Trophoblast cell (in vitro differentiated cells and primary cell): ENCODE results near the gene EEFSEC.
A peak's percentile ranks its signal among the peaks of the same experiment; 100 is the strongest.

ENCODE experiments used
- DNase-seq, 2 donors: peaks; one replicate each; pipeline ENCODE4 v3.0.0-alpha.2; 2016
- H2AFZ ChIP-seq: 2 replicates; pipeline ENCODE4 v1.6.1; 2013; ENCODE audit warnings: low read length, moderate library complexity, mild to moderate bottlenecking; ENCODE audit not compliant: insufficient read depth, poor library complexity
- H2AK5ac ChIP-seq: 2 replicates; pipeline ENCODE4 v1.6.1; 2013; ENCODE audit warnings: mild to moderate bottlenecking, low read length
- H2BK120ac ChIP-seq: 2 replicates; pipeline ENCODE4 v1.6.1; 2013; ENCODE audit warnings: low read length, mild to moderate bottlenecking, moderate library complexity; ENCODE audit not compliant: insufficient read depth, poor library complexity
- H2BK12ac ChIP-seq: 2 replicates; pipeline ENCODE4 v1.6.1; 2013; ENCODE audit warnings: mild to moderate bottlenecking, low read length, moderate library complexity
- H2BK5ac ChIP-seq: 2 replicates; pipeline ENCODE4 v1.6.1; 2013; ENCODE audit warnings: low read length, low read depth, moderate library complexity, mild to moderate bottlenecking; ENCODE audit not compliant: poor library complexity
- H3K14ac ChIP-seq: 2 replicates; pipeline ENCODE4 v1.6.1; 2013; ENCODE audit warnings: mild to moderate bottlenecking, low read length
- H3K18ac ChIP-seq: 2 replicates; pipeline ENCODE4 v1.6.1; 2013; ENCODE audit warnings: mild to moderate bottlenecking, low read length
- H3K23ac ChIP-seq: 2 replicates; pipeline ENCODE4 v1.6.1; 2013; ENCODE audit warnings: low read length
- H3K27ac ChIP-seq: 2 replicates; pipeline ENCODE4 v1.5.1; 2013; ENCODE audit warnings: low read depth, mild to moderate bottlenecking, inconsistent platforms, low read length, moderate library complexity
- H3K27me3 ChIP-seq: 2 replicates; pipeline ENCODE4 v1.6.1; 2013; ENCODE audit warnings: inconsistent platforms, mild to moderate bottlenecking, low read length, moderate library complexity; ENCODE audit not compliant: insufficient read depth
- H3K36me3 ChIP-seq, 2 experiments: 1 replicate in 1 of 2; 2 replicates in 1 of 2; pipeline ENCODE4 v1.6.1; 2013; ENCODE audit warnings: low read length in 2 of 2, mild to moderate bottlenecking in 2 of 2, moderate library complexity in 1 of 2; ENCODE audit not compliant: insufficient read depth in 2 of 2, control insufficient read depth in 1 of 2
- H3K4ac ChIP-seq: 2 replicates; pipeline ENCODE4 v1.6.1; 2013; ENCODE audit warnings: low read depth, mild to moderate bottlenecking, low read length, moderate library complexity
- H3K4me1 ChIP-seq, 2 experiments: 1 replicate in 1 of 2; 2 replicates in 1 of 2; pipeline ENCODE4 v1.6.1; 2013; ENCODE audit warnings: low read length in 2 of 2, mild to moderate bottlenecking in 2 of 2, moderate library complexity in 1 of 2; ENCODE audit not compliant: insufficient read depth in 2 of 2, control insufficient read depth in 1 of 2
- H3K4me2 ChIP-seq: 2 replicates; pipeline ENCODE4 v1.6.1; 2013; ENCODE audit warnings: inconsistent platforms, mild to moderate bottlenecking, low read length, moderate library complexity
- H3K4me3 ChIP-seq: 2 replicates; pipeline ENCODE4 v1.5.1; 2013; ENCODE audit warnings: mild to moderate bottlenecking, low read depth, low read length, inconsistent platforms
- H3K79me1 ChIP-seq: one replicate; pipeline ENCODE4 v1.6.1; 2013; ENCODE audit warnings: low read length
- H3K79me2 ChIP-seq: 2 replicates; pipeline ENCODE4 v1.6.1; 2013; ENCODE audit warnings: low read length, mild to moderate bottlenecking; ENCODE audit not compliant: control insufficient read depth, insufficient read depth, poor library complexity
- H3K9ac ChIP-seq: 2 replicates; pipeline ENCODE4 v1.6.1; 2013; ENCODE audit warnings: mild to moderate bottlenecking, low read length
- H3K9me3 ChIP-seq: 2 replicates; pipeline ENCODE4 v1.6.1; 2013; ENCODE audit warnings: low read depth, mild to moderate bottlenecking, control low read depth, inconsistent platforms, low read length; ENCODE audit not compliant: insufficient read depth
- H4K12ac ChIP-seq: 2 replicates; pipeline ENCODE4 v1.6.1; 2013; ENCODE audit warnings: low read depth, mild to moderate bottlenecking, low read length, moderate library complexity
- H4K8ac ChIP-seq: 2 replicates; pipeline ENCODE4 v1.6.1; 2013; ENCODE audit warnings: low read depth, mild to moderate bottlenecking, low read length, moderate library complexity
- H4K91ac ChIP-seq: one replicate; pipeline ENCODE4 v1.6.1; 2013; ENCODE audit warnings: low read depth, mild to moderate bottlenecking, low read length, moderate library complexity
- WGBS: extraction: QIAGEN DNeasy Blood & Tissue Kit; methylation state at CpG from one replicate; pipeline ENCODE4 v1.1.7; 2013; ENCODE audit warnings: missing lambda C conversion rate; ENCODE audit not compliant: insufficient read length, insufficient coverage; ENCODE audit errors: extremely low coverage; 5-methylcytosine and 5-hydroxymethylcytosine counted together

EEFSEC gene

DNA sequence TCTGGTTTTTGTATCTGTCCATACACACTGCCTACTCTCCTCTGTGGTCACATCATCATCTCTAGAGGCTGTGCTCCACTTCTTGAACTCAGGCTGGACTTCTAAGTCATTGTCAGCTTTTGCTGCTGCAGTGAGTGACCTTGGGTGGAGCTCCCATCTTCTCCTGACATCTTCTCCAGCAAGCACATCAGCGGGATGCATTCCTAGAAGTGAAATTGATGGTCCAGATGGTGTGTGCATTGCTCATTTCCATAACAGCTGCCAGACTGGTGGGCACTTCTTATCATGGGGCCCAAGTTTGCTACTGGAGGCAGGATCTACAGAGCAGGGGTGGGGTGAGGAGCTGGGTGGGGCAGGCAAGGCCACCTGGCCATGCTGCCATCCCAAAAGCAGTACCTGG, 203.5 kb downstream of the EEFSEC start:
- no peak overlapping the region for H2BK120ac ChIP-seq
- H3K36me3 ChIP-seq, result peaks cover 0 to 2% of the 10 kb centered on the region in 2 experiments
- H3K4ac ChIP-seq, result no peak overlapping the region
- no peak overlapping the region for H2BK5ac ChIP-seq
- H3K79me1 ChIP-seq, result peaks cover 4% of the 10 kb centered on the region
- H4K8ac ChIP-seq, result no peak overlapping the region
- no peak overlapping the region for H3K9ac ChIP-seq
- no peaks in the 10 kb centered on the region for H3K27me3 ChIP-seq
- no peaks in the 10 kb centered on the region for H3K9me3 ChIP-seq
- no peak overlapping the region for H3K27ac ChIP-seq
- no peak overlapping the region for H2AK5ac ChIP-seq
- no peaks in the 10 kb centered on the region for H3K79me2 ChIP-seq
- H3K4me2 ChIP-seq, result no peak overlapping the region
- WGBS, result no CpG with 5 or more reads among the region's 1 CpG
- no peak for DNase-seq
- H2AFZ ChIP-seq, result no peak overlapping the region
- H3K23ac ChIP-seq, result no peak overlapping the region
- peaks cover 4 to 13% of the 10 kb centered on the region in 2 experiments for H3K4me1 ChIP-seq
- no peak overlapping the region for H2BK12ac ChIP-seq
- no peak overlapping the region for H3K14ac ChIP-seq
- no peak overlapping the region for H3K18ac ChIP-seq
- no peak overlapping the region for H3K4me3 ChIP-seq
- H4K91ac ChIP-seq, result no peak overlapping the region
- no peak overlapping the region for H4K12ac ChIP-seq

DNA sequence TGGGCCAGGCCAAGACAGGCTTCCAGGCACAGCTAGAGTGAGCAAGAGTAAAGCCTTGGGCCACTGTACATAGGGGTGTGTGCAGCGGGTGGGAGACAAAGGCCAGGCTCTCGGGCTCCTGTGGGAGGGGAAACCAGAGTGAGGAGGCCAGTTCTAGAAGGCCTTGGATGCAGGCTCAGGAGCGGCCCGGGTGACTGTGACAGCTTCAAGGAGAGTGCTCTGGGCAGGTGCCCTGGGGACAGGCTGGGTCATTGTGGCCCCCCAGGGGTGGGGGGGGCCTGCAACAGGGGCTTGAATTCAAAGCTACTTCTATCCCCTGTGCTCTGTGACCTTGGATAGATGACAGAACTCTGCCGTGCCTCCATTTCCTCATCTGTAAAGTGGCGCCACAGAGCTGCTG, 204.3 kb downstream of the EEFSEC start:
- no peak overlapping the region for H2AK5ac ChIP-seq
- H3K9me3 ChIP-seq, result no peaks in the 10 kb centered on the region
- no peak overlapping the region for H3K23ac ChIP-seq
- no peak overlapping the region for H2BK120ac ChIP-seq
- no peak overlapping the region for H2AFZ ChIP-seq
- DNase-seq, result no peak
- no peak overlapping the region for H3K9ac ChIP-seq
- no CpG with 5 or more reads among the region's 6 CpGs for WGBS
- no peak overlapping the region for H3K18ac ChIP-seq
- H3K36me3 ChIP-seq, result peaks cover 0 to 2% of the 10 kb centered on the region in 2 experiments
- H3K79me2 ChIP-seq, result no peaks in the 10 kb centered on the region
- no peak overlapping the region for H4K8ac ChIP-seq
- H3K4me3 ChIP-seq, result no peak overlapping the region
- H4K91ac ChIP-seq, result peak overlapping the region; percentile 13
- H4K12ac ChIP-seq, result no peak overlapping the region
- no peak overlapping the region for H3K27ac ChIP-seq
- peaks cover 4% of the 10 kb centered on the region for H3K79me1 ChIP-seq
- H3K14ac ChIP-seq, result no peak overlapping the region
- H3K4me1 ChIP-seq, result peaks cover 4 to 15% of the 10 kb centered on the region in 2 experiments
- H3K4ac ChIP-seq, result no peak overlapping the region
- no peak overlapping the region for H3K4me2 ChIP-seq
- no peak overlapping the region for H2BK5ac ChIP-seq
- H3K27me3 ChIP-seq, result no peaks in the 10 kb centered on the region
- no peak overlapping the region for H2BK12ac ChIP-seq

DNA sequence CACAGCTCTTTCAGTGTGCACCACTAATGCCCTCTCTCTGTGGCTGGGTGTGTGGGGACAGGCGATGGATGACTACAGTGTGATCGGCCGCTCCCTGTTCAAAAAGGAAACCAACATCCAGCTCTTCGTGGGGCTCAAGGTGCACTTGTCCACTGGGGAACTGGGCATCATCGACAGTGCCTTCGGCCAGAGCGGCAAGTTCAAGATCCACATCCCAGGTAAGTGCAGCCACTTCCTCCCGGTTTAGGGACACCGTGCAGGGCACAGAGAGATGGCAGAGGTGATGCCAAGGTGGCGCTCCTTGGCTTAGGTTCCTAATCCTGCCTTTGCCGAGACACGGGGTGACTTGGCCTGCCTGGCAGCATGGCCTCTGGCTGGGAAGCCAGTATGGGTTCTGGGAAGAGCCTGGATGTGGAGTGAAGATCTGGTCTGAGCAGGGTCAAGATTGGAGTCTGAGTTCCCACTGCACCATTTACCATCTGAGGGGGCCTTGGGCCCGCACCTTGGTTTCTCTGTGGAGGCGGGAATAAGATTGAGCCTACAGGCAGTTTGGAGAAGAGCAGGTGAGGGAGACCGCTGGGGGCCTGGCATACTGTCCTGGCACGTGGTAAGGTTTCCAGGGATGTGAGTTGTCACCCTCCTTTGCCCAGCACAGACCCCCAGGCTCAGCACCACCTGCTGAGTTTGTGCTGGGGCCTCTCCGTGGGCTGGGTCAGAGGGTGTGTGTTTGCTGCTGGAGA, 205.0 kb downstream of the EEFSEC start:
- H2AK5ac ChIP-seq, result no peak overlapping the region
- H4K91ac ChIP-seq, result no peak overlapping the region
- H3K79me2 ChIP-seq, result no peaks in the 10 kb centered on the region
- H2BK120ac ChIP-seq, result no peak overlapping the region
- H2BK5ac ChIP-seq, result no peak overlapping the region
- no peak overlapping the region for H3K14ac ChIP-seq
- H3K4me1 ChIP-seq, result peaks cover 4 to 14% of the 10 kb centered on the region in 2 experiments
- no peaks in the 10 kb centered on the region for H3K9me3 ChIP-seq
- peak overlapping the region; percentile 16 for H3K4me3 ChIP-seq
- peaks cover 4% of the 10 kb centered on the region for H3K79me1 ChIP-seq
- H4K12ac ChIP-seq, result no peak overlapping the region
- peaks cover 0 to 6% of the 10 kb centered on the region in 2 experiments for H3K36me3 ChIP-seq
- H4K8ac ChIP-seq, result no peak overlapping the region
- no CpG with 5 or more reads among the region's 17 CpGs for whole genome bisulfite sequencing
- H3K27ac ChIP-seq, result no peak overlapping the region
- H2AFZ ChIP-seq, result no peak overlapping the region
- no peak overlapping the region for H3K4me2 ChIP-seq
- H3K4ac ChIP-seq, result no peak overlapping the region
- H3K18ac ChIP-seq, result no peak overlapping the region
- no peak overlapping the region for H3K23ac ChIP-seq
- no peaks in the 10 kb centered on the region for H3K27me3 ChIP-seq
- no peak overlapping the region for H3K9ac ChIP-seq
- no peak for DNase-seq
- H2BK12ac ChIP-seq, result no peak overlapping the region

DNA sequence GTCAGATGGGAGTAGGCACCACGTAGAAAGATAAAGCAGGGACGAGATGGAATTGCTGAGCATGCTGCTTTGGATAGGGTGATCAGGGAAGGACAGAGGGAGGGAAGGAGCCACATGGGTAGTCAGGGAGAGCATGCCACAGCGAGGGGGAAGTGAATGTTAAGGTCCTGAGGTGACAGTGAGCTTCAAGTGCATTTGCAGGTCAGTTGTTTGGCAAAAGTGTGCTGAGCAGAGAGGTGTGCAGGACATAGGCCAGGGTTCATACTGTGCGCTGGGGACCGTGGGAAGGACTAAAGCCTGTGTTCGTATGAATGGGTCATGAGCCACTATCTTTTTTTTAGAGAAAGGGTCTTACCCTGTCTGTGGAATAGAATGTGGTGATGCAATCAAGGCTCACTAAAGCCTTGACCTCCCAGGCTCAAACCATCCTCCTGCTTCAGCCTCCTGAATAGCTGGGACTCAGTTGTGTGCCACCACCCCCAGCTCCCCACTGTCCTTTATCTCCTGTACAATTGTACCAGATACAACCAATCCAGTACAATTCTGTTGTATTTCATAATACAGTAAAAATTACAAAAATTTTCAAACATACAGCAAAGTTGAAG, 205.9 kb downstream of the EEFSEC start:
- WGBS, result no CpG with 5 or more reads among the region's 6 CpGs
- Histone ChIP-seq H3K79me2 (no peaks in the 10 kb centered on the region), H2AFZ (no peak overlapping the region), H3K9ac (no peak overlapping the region), H3K18ac (no peak overlapping the region), H3K4me1 (peaks cover 0 to 6% of the 10 kb centered on the region in 2 experiments), H3K23ac (no peak overlapping the region), H3K36me3 (peaks cover 0 to 6% of the 10 kb centered on the region in 2 experiments), H4K91ac (no peak overlapping the region), H4K12ac (no peak overlapping the region), H3K14ac (no peak overlapping the region), H2BK5ac (no peak overlapping the region), H3K27ac (no peak overlapping the region), H3K4me3 (no peak overlapping the region), H3K9me3 (no peaks in the 10 kb centered on the region), H3K79me1 (no peaks in the 10 kb centered on the region), H3K4me2 (no peak overlapping the region), H2AK5ac (no peak overlapping the region), H3K27me3 (no peaks in the 10 kb centered on the region), H4K8ac (no peak overlapping the region), H2BK120ac (no peak overlapping the region), H3K4ac (no peak overlapping the region), H2BK12ac (no peak overlapping the region)
- DNase-seq, result no peak
